Neural crest cell (in vitro differentiated cells): ENCODE data around the gene ENOX1. TPM values are rescaled to one million over a fixed set of nuclear protein-coding genes. Genes with fewer than 3 reads are reported as not detected.

ENCODE experiments used
- DNase-seq: peaks from one replicate; pipeline ENCODE4 v3.0.0; 2021; ENCODE audit warnings: low read depth, mixed read lengths, low spot score
- H3K27ac Mint-ChIP-seq: one replicate; pipeline ENCODE4 v1.8.0; 2021; ENCODE audit warnings: mild to moderate bottlenecking, mixed read lengths; ENCODE audit not compliant: unreplicated experiment
- H3K27me3 Mint-ChIP-seq: 2 replicates; pipeline ENCODE4 v1.8.0; 2021; ENCODE audit warnings: low read depth, mild to moderate bottlenecking, mixed read lengths
- H3K36me3 Mint-ChIP-seq: 2 replicates; pipeline ENCODE4 v1.8.0; 2021; ENCODE audit warnings: low read depth, mild to moderate bottlenecking, mixed read lengths
- H3K4me1 Mint-ChIP-seq: 2 replicates; pipeline ENCODE4 v1.8.0; 2021; ENCODE audit warnings: mixed read lengths
- H3K4me3 Mint-ChIP-seq: one replicate; pipeline ENCODE4 v1.8.0; 2021; ENCODE audit warnings: mild to moderate bottlenecking, mixed read lengths
- H3K9me3 Mint-ChIP-seq: 2 replicates; pipeline ENCODE4 v1.8.0; 2021; ENCODE audit warnings: mixed read lengths
- CTCF ChIP-seq: fragments of 200-600 bp; sonication (generic); conservative IDR thresholded peaks from 2 replicates; pipeline ENCODE4 v1.5.0; 2021; ENCODE audit warnings: antibody characterized with exemption, mild to moderate bottlenecking
- total RNA-seq: library from RNA; stranded (reverse); gene quantifications from 2 replicates; pipeline ENCODE4 v1.2.1, GENCODE V29; 2021

Gene ENOX1
- total RNA-seq, 1 donor from 2014 or later, result 3.8 TPM

GRCh38 chr13:43698009-43698408 is 88.8 kb downstream of the ENOX1 start:
- no peaks in the 10 kb centered on the region for H3K4me1 Mint-ChIP-seq
- no peak overlapping the region for H3K4me3 Mint-ChIP-seq
- no peaks in the 10 kb centered on the region for H3K27me3 Mint-ChIP-seq
- DNase-seq, result no peak
- no peaks in the 10 kb centered on the region for H3K9me3 Mint-ChIP-seq
- H3K27ac Mint-ChIP-seq, result no peak overlapping the region
- no peaks in the 10 kb centered on the region for H3K36me3 Mint-ChIP-seq
- TF ChIP-seq CTCF, result no peak

DNA sequence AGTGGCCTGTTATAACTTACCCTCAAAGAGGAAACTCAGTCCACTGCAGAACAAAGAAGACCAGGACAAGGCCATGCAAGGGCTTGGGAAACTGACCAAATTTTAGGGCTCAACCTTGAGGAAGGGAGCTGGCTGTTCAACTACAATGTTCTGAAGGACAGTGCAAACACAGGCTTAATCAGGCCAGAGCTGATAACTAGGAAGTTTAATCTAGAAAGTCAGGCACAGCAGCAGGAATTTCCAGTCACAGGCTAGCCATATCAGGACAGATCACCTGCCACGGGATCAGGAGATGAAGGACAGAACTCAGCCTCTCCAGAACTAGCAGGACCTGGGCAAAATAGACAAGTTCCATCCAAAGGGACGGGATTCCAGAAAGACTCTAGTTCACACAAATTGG is 89.4 kb downstream of the ENOX1 start:
- Mint-ChIP-seq H3K4me1 (no peaks in the 10 kb centered on the region), H3K4me3 (no peak overlapping the region), H3K27ac (no peak overlapping the region), H3K36me3 (no peaks in the 10 kb centered on the region), H3K27me3 (no peaks in the 10 kb centered on the region), H3K9me3 (no peaks in the 10 kb centered on the region)
- no peak for DNase-seq
- no peak for TF ChIP-seq CTCF

GRCh38 chr13:43694146-43694664 is 92.6 kb downstream of the ENOX1 start:
- Mint-ChIP-seq H3K36me3 (no peaks in the 10 kb centered on the region), H3K27ac (no peak overlapping the region), H3K4me1 (no peaks in the 10 kb centered on the region), H3K4me3 (no peak overlapping the region), H3K9me3 (peaks cover 4% of the 10 kb centered on the region), H3K27me3 (no peaks in the 10 kb centered on the region)
- no peak for TF ChIP-seq CTCF
- DNase-seq, result no peak

GRCh38 chr13:43693639-43694038 is 93.1 kb downstream of the ENOX1 start:
- H3K27ac Mint-ChIP-seq, result no peak overlapping the region
- H3K4me3 Mint-ChIP-seq, result no peak overlapping the region
- H3K27me3 Mint-ChIP-seq, result no peaks in the 10 kb centered on the region

DNA sequence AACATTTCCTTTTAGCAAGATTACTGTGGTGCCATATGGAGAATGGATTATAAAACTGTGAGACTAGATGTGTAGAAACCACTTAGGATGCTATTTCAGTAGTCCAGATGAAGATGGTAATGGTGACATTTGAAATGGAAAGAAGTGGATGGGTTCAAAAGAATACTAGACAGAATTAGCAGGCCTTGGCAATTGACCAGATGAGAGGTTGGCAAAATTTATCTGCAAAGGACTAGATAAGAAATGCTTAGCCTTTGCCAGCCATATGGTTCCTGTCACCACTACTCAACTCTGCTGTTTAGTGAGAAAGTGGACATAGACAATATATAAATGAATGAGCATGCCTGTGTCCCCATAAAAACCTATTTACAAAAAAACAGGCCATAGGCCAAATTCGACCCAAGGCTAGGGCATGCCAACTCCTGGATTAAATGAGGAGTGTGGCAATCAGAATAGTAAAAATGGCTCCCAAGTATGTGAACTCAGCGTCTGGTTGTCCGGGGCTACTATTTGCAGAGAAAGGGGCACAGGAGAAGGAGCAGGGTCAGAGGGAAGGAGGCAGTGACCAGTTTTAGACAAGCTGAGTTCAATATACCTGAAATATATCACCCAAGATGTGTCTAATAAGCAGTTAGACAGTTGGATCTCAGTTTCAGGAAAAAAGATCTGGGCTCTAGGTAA is 98.4 kb downstream of the ENOX1 start:
- no peak overlapping the region for H3K4me3 Mint-ChIP-seq
- peaks cover 4% of the 10 kb centered on the region for H3K9me3 Mint-ChIP-seq
- no peak for TF ChIP-seq CTCF
- H3K36me3 Mint-ChIP-seq, result no peaks in the 10 kb centered on the region
- H3K4me1 Mint-ChIP-seq, result peaks cover 19% of the 10 kb centered on the region
- no peak for DNase-seq
- H3K27me3 Mint-ChIP-seq, result no peaks in the 10 kb centered on the region
- H3K27ac Mint-ChIP-seq, result no peak overlapping the region

More at GRCh38 chr13:43693639-43694038, 93.1 kb downstream of the ENOX1 start:
- Mint-ChIP-seq H3K36me3 (no peaks in the 10 kb centered on the region), H3K4me1 (no peaks in the 10 kb centered on the region), H3K9me3 (peaks cover 4% of the 10 kb centered on the region)
- TF ChIP-seq CTCF, result no peak
- DNase-seq, result no peak
